HepG2 (cell line): Measurements from ENCODE around the gene CATSPERE. TPM values are rescaled to one million over a fixed set of nuclear protein-coding genes. Genes with fewer than 3 reads are reported as not detected.

Source experiments
- ARID4A ChIP-seq: sonication (generic); formaldehyde crosslinking; IDR thresholded peaks from 2 replicates; pipeline ENCODE4 v1.5.0; 2020; ENCODE audit warnings: mild to moderate bottlenecking, missing genetic modification reagents, borderline replicate concordance
- BCLAF1 ChIP-seq: fragments of 450-650 bp; IDR thresholded peaks from 2 replicates; pipeline ENCODE4 v1.6.1; 2017; ENCODE audit warnings: mild to moderate bottlenecking
- GATAD1 ChIP-seq: IDR thresholded peaks from 2 replicates; pipeline ENCODE4 v1.6.1; 2016; ENCODE audit warnings: missing genetic modification reagents, missing compliant biosample characterization
- HMG20A ChIP-seq: IDR thresholded peaks from 2 replicates; pipeline ENCODE4 v1.6.1; 2016; ENCODE audit warnings: borderline replicate concordance
- IRF1 ChIP-seq: sonication (generic); formaldehyde crosslinking; IDR thresholded peaks from 2 replicates; pipeline ENCODE4 v1.4.0; 2020; ENCODE audit warnings: low read depth, mild to moderate bottlenecking, missing genetic modification reagents
- MZF1 ChIP-seq: sonication (generic); formaldehyde crosslinking; IDR thresholded peaks from 2 replicates; pipeline ENCODE4 v1.8.1; 2023; ENCODE audit warnings: mild to moderate bottlenecking, missing genetic modification reagents, borderline replicate concordance
- NFE2L2 ChIP-seq: fragments of 150-350 bp; IDR thresholded peaks from 2 replicates; pipeline ENCODE4 v1.6.1; 2014; ENCODE audit warnings: low read length
- SMC3 ChIP-seq: IDR thresholded peaks from 2 replicates; pipeline ENCODE4 v1.6.1; 2011; ENCODE audit warnings: low read length, improper control_type of control experiment
- ZGPAT ChIP-seq: IDR thresholded peaks from 2 replicates; pipeline ENCODE4 v1.6.1; 2016; ENCODE audit warnings: mild to moderate bottlenecking
- ZNF264 ChIP-seq: sonication (generic); formaldehyde crosslinking; IDR thresholded peaks from 2 replicates; pipeline ENCODE4 v1.4.0; 2020; ENCODE audit warnings: missing genetic modification reagents
- ZNF343 ChIP-seq: sonication (generic); formaldehyde crosslinking; IDR thresholded peaks from 2 replicates; pipeline ENCODE4 v1.4.0; 2020; ENCODE audit warnings: mild to moderate bottlenecking, missing genetic modification reagents
- ZNF564 ChIP-seq: sonication (generic); formaldehyde crosslinking; IDR thresholded peaks from 2 replicates; pipeline ENCODE4 v1.8.1; 2023; ENCODE audit warnings: mild to moderate bottlenecking, missing genetic modification reagents
- ZNF687 ChIP-seq: sonication (generic); formaldehyde crosslinking; IDR thresholded peaks from 2 replicates; pipeline ENCODE4 v1.5.1; 2020; ENCODE audit warnings: mild to moderate bottlenecking, missing genetic modification reagents, moderate library complexity
- polyA plus RNA-seq, 8 experiments: library from polyadenylated mRNA; depleted of rRNA in 3 of 8; stranded (reverse) in 7 of 8; unstranded in 1 of 8; fragments of >200 nt; fragmentation: Illumina TruSeq in 4 of 8; extraction: Trizol in 4 of 8; gene quantifications; 2 replicates each; pipeline versions ENCODE4 v1.2.1 to v1.2.3, GENCODE V29; 2011 to 2016; ENCODE audit warnings: low read depth in 4 of 8, missing spikeins in 1 of 8, mixed read lengths in 1 of 8; ENCODE audit not compliant: insufficient read depth in 1 of 8
- total RNA-seq, 5 experiments: library from RNA; depleted of rRNA; stranded (reverse); fragments of >200 nt; fragmentation: Illumina TruSeq; extraction: Trizol; gene quantifications; 2 replicates each; pipeline ENCODE4 v1.2.3, GENCODE V29; 2016; ENCODE audit warnings: low read depth in 1 of 5

The CATSPERE gene
- total and polyA plus RNA-seq, 2 of the 13 experiments (the other 11 are each of a cell fraction or from before 2014, with no cell fraction given): 0.34 to 0.51 TPM

GRCh38 chr1:244652623-244653438, 191.8 kb downstream of the CATSPERE start, which contains the start of gene DESI2 (continued):
- TF ChIP-seq ARID4A (CRISPR knock-in tag): peak; percentile 86; the same call in 1 of the 2 replicates
- no peak for TF ChIP-seq IRF1
- TF ChIP-seq NFE2L2: no peak
- TF ChIP-seq ZNF687 (CRISPR knock-in tag): peak; percentile 84
- TF ChIP-seq ZNF564: peak; percentile 87
- TF ChIP-seq SMC3: no peak
- 0 out of 2 replicates have a peak, but pooled peaks have one; percentile 46 for TF ChIP-seq GATAD1 (CRISPR knock-in tag)
- TF ChIP-seq HMG20A (CRISPR knock-in tag): no peak
- 0 out of 2 replicates have a peak, but pooled peaks have one; percentile 14 for TF ChIP-seq ZNF264 (CRISPR knock-in tag)
- peak; percentile 73; the same call in 1 of the 2 replicates for TF ChIP-seq ZGPAT (CRISPR knock-in tag)
- TF ChIP-seq ZNF343 (CRISPR knock-in tag): 0 out of 2 replicates have a peak, but pooled peaks have one; percentile 69
- no peak for TF ChIP-seq BCLAF1
- no peak for TF ChIP-seq MZF1 (CRISPR knock-in tag)
